B cell (primary cell): ENCODE measurements around the gene FARP2.

Source experiments
- CTCF ChIP-seq: fragments of 200-600 bp; IDR thresholded peaks from one replicate; pipeline ENCODE4 v1.8.0; 2022; ENCODE audit warnings: antibody characterized with exemption, mild to moderate bottlenecking
- EZH2 ChIP-seq: IDR thresholded peaks from 2 replicates; pipeline ENCODE4 v1.6.1; 2012; ENCODE audit warnings: borderline replicate concordance, low read depth, mild to moderate bottlenecking, moderate library complexity, low read length; ENCODE audit not compliant: insufficient read depth, poor library complexity, severe bottlenecking

GRCh38 chr2:241386519-241386918 lies 30.4 kb downstream of the FARP2 start:
- no peak for TF ChIP-seq CTCF
- TF ChIP-seq EZH2: no peak
